Glutamatergic neuron (in vitro differentiated cells): ENCODE results near the gene ARPP19. TPM values are rescaled to one million over a fixed set of nuclear protein-coding genes. Genes with fewer than 3 reads are reported as not detected.
A peak's percentile ranks its signal among the peaks of the same experiment; 100 is the strongest.

ENCODE experiments used
- DNase-seq: peaks from one replicate; pipeline ENCODE4 v3.0.0; 2022
- H3K27ac Mint-ChIP-seq: one replicate; pipeline ENCODE4 v1.8.0; 2020; ENCODE audit warnings: mild to moderate bottlenecking, mixed read lengths, inconsistent platforms; ENCODE audit not compliant: unreplicated experiment
- H3K27me3 Mint-ChIP-seq: one replicate; pipeline ENCODE4 v1.8.0; 2020; ENCODE audit warnings: mild to moderate bottlenecking, moderate library complexity, mixed read lengths, inconsistent platforms; ENCODE audit not compliant: unreplicated experiment
- H3K36me3 Mint-ChIP-seq: one replicate; pipeline ENCODE4 v1.8.0; 2020; ENCODE audit warnings: mild to moderate bottlenecking, mixed read lengths, inconsistent platforms; ENCODE audit not compliant: unreplicated experiment
- H3K4me1 Mint-ChIP-seq: one replicate; pipeline ENCODE4 v1.8.0; 2020; ENCODE audit warnings: mild to moderate bottlenecking, low read depth, mixed read lengths, inconsistent platforms; ENCODE audit not compliant: unreplicated experiment
- H3K4me3 Mint-ChIP-seq: one replicate; pipeline ENCODE4 v1.8.0; 2020; ENCODE audit warnings: mild to moderate bottlenecking, mixed read lengths, inconsistent platforms; ENCODE audit not compliant: unreplicated experiment
- H3K9me3 Mint-ChIP-seq: one replicate; pipeline ENCODE4 v1.8.0; 2020; ENCODE audit warnings: mild to moderate bottlenecking, moderate library complexity, mixed read lengths, inconsistent platforms; ENCODE audit not compliant: unreplicated experiment
- total RNA-seq: library from RNA; stranded (reverse); fragmentation: NEBNext Ultra II Directional; extraction: Animal tissue kit (Norgen Biotek cat#: 25700); gene quantifications from one replicate; pipeline ENCODE4 v1.2.1, GENCODE V29; 2021; ENCODE audit not compliant: unreplicated experiment
- TF ChIP-seq, protein P1 (sequence below): fragments of 200-600 bp; sonication (generic); IDR thresholded peaks from one replicate; pipeline ENCODE4 v1.5.0; 2021; ENCODE audit not compliant: partially characterized antibody, unreplicated experiment

ARPP19 gene
- total RNA-seq, 1 donor from 2014 or later, result 219 TPM

DNA sequence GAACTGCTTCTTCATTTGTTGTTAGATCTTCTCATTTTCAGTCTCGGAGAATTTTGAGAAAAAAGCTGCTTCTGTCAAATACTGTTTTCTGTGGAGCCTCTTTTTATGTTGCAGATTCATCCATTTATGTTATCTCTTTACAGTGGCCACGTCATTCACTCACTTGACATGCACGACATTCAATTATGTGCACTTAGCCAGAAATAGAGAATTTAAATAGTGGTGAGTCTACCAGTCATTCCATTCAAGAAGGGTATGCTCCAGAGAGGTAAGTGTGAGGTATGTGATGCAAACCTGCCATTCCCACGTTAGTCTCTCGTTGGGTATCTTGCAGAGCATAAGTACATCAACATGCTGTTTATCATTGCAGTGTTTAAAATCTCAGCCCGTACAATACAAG lies 9.8 kb downstream of the ARPP19 start:
- Mint-ChIP-seq H3K27ac (peak overlapping the region; percentile 100), H3K27me3 (no peaks in the 10 kb centered on the region), H3K4me3 (peak overlapping the region; percentile 30), H3K4me1 (peaks cover 38% of the 10 kb centered on the region), H3K36me3 (no peaks in the 10 kb centered on the region), H3K9me3 (no peaks in the 10 kb centered on the region)
- no peak for DNase-seq
- TF ChIP-seq, protein P1, sequence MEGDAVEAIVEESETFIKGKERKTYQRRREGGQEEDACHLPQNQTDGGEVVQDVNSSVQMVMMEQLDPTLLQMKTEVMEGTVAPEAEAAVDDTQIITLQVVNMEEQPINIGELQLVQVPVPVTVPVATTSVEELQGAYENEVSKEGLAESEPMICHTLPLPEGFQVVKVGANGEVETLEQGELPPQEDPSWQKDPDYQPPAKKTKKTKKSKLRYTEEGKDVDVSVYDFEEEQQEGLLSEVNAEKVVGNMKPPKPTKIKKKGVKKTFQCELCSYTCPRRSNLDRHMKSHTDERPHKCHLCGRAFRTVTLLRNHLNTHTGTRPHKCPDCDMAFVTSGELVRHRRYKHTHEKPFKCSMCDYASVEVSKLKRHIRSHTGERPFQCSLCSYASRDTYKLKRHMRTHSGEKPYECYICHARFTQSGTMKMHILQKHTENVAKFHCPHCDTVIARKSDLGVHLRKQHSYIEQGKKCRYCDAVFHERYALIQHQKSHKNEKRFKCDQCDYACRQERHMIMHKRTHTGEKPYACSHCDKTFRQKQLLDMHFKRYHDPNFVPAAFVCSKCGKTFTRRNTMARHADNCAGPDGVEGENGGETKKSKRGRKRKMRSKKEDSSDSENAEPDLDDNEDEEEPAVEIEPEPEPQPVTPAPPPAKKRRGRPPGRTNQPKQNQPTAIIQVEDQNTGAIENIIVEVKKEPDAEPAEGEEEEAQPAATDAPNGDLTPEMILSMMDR, result no peak

DNA sequence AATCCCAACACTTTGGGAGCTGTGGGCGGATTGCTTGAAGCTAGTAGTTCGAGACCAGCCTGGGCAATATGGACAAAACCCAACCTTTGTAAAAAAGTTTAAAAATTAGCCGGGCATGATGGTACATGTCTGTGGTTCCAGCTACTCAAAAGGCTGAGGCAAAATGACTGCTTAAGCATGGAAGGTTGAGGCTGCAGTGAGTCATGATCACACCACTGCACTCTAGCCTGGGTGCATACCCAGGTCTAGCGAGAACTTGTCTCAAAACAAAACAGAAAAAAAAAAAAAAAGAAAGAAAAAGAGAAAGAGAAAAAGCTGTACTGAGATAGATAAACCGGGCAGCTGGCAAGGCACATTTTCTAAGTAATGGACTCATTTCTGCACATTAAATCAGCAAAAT lies 10.6 kb downstream of the ARPP19 start:
- no peaks in the 10 kb centered on the region for H3K9me3 Mint-ChIP-seq
- H3K27ac Mint-ChIP-seq, result peak overlapping the region; percentile 76

DNA sequence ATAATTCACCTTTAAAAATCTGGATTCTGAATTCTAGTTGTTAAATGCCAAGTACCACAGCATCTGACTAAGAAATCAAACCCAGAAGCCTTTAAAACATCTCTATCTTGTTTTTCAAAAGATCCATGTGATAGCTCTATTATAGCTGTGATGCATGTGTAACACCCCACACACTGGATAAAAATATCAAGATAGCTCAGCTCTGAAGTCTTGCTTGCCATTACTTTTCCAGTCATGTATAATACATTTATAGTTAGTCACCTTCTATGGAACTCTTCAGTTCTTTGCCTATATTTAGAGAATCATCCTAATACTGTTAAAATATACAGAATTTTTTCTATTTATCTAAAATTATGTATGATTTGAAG lies 11.6 kb downstream of the ARPP19 start:
- Mint-ChIP-seq H3K27ac (no peak overlapping the region), H3K36me3 (no peaks in the 10 kb centered on the region), H3K4me3 (no peak overlapping the region), H3K9me3 (no peaks in the 10 kb centered on the region), H3K4me1 (peaks cover 31% of the 10 kb centered on the region), H3K27me3 (no peaks in the 10 kb centered on the region)
- TF ChIP-seq, protein P1, result no peak
- DNase-seq, result no peak

More for the DNA sequence above, 10.6 kb downstream of the ARPP19 start:
- Mint-ChIP-seq H3K27me3 (no peaks in the 10 kb centered on the region), H3K4me3 (peak overlapping the region; percentile 49), H3K4me1 (peaks cover 31% of the 10 kb centered on the region), H3K36me3 (no peaks in the 10 kb centered on the region)
- TF ChIP-seq, protein P1, result no peak
- no peak for DNase-seq

DNA sequence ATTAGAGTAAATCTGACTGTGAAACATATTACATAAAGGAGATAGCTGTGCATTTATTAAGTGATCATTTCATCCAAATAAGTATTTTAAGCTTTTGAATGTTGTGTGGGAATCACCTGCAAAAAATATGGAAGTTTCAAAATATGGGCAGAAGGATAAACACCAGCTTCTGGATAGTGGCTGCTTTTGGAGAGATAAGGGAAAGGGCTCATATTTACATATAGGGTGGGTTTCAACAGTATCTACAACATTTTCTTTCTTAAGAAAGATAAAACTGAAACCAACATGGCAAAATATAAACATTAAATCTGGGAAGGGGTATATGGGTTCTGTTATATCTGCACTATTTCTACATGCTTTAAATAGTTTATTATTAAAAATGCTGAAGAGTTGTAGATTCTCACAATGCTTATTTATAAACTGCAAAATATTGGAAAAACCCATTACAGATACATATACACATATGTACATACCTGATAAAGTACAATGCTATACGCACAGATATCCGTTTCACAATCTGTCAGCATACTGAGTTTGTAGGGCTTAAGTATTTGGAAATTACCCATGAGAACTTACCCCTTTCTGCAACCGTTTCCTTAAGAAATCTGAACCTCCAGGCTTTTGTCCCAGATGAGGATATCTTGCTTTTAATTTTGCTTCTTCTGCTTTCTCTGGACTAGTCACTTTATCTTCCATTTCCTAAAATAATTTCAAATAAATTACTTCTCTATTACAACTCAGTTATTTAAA lies 12.1 kb downstream of the ARPP19 start:
- TF ChIP-seq, protein P1, result no peak
- Mint-ChIP-seq H3K27me3 (no peaks in the 10 kb centered on the region), H3K4me3 (no peak overlapping the region), H3K9me3 (no peaks in the 10 kb centered on the region), H3K4me1 (peaks cover 30% of the 10 kb centered on the region), H3K36me3 (no peaks in the 10 kb centered on the region), H3K27ac (no peak overlapping the region)
- no peak for DNase-seq

DNA sequence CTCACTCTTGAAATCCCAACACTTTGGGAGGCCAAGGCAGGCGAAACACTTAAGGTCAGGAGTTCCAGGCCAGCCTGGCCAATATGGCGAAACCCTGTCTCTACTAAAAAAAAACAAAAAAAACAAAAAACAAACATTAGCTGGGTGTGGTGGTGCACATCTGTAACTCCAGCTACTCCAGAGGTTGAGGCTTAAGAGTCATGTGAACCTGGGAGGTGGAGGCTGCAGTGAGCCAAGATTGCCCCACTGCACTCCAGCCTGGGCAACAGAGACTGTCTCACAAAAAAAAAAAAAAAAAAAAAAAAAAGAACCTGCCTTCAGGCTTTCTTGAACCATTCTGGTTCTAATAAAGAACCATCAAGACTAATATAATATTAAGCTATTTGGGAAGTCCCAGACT lies 16.5 kb downstream of the ARPP19 start:
- TF ChIP-seq, protein P1, result no peak
- no peaks in the 10 kb centered on the region for H3K27me3 Mint-ChIP-seq
- H3K4me3 Mint-ChIP-seq, result no peak overlapping the region
- H3K9me3 Mint-ChIP-seq, result no peaks in the 10 kb centered on the region
- H3K36me3 Mint-ChIP-seq, result no peaks in the 10 kb centered on the region
- peaks cover 3% of the 10 kb centered on the region for H3K4me1 Mint-ChIP-seq
- DNase-seq, result no peak
- no peak overlapping the region for H3K27ac Mint-ChIP-seq
